ENCODE data around the gene COP1. TPM values are rescaled to one million over a fixed set of nuclear protein-coding genes. Genes with fewer than 3 reads are reported as not detected.

Gene COP1
- total RNA-seq, 1 donor from 2014 or later, result 46.3 TPM

DNA sequence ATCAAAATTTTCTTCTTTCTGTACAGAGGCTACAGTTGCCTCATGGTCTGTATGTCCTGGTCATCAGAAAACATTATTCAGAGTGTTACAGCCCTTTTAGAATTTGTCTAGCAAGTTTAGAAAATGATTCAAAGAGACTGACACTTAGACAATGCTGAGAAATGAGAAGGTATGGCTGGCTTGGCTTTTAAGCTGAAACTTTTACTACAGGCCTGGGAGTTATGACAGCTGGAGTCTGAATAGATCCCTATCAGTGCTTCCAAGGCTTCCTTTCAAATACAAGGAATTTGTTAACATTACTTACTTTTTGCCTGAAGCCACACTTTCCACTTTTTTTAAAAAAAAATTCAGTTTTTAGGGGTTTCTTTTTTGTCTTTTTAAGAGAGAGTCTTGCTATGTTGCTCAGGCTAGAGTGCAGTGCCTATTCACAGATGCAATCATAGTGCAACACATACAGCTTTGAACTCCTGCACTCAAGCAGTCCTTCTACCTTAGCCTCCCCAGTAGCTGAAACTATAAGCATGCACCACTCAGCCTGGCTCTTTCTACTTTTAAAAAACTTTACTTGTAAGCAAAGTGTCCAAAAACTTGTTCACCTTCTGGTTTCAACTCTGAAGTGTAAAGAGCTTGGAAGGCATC, 10.5 kb upstream of the COP1 start:
- intact Hi-C loops (cut with DNase I), result no loop called here
- ATAC-seq, result no peak
- Histone ChIP-seq H3K4me3 (no peak overlapping the region), H3K27me3 (ENCODE audit: low read depth) (no peaks in the 10 kb centered on the region), H3K9me3 (no peaks in the 10 kb centered on the region), H3K27ac (no peak overlapping the region), H3K4me1 (no peaks in the 10 kb centered on the region), H3K36me3 (no peaks in the 10 kb centered on the region)
- TF ChIP-seq, protein P1, sequence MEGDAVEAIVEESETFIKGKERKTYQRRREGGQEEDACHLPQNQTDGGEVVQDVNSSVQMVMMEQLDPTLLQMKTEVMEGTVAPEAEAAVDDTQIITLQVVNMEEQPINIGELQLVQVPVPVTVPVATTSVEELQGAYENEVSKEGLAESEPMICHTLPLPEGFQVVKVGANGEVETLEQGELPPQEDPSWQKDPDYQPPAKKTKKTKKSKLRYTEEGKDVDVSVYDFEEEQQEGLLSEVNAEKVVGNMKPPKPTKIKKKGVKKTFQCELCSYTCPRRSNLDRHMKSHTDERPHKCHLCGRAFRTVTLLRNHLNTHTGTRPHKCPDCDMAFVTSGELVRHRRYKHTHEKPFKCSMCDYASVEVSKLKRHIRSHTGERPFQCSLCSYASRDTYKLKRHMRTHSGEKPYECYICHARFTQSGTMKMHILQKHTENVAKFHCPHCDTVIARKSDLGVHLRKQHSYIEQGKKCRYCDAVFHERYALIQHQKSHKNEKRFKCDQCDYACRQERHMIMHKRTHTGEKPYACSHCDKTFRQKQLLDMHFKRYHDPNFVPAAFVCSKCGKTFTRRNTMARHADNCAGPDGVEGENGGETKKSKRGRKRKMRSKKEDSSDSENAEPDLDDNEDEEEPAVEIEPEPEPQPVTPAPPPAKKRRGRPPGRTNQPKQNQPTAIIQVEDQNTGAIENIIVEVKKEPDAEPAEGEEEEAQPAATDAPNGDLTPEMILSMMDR (IDR thresholded peaks at IDR 0.05), result no peak
- DNase-seq, result no peak

GRCh38 chr1:176216031-176216430, 8.9 kb upstream of the COP1 start:
- TF ChIP-seq, protein P1 (IDR thresholded peaks at IDR 0.05), result no peak
- no peaks in the 10 kb centered on the region for H3K36me3 ChIP-seq
- H3K4me3 ChIP-seq, result no peak overlapping the region
- ATAC-seq (no peak), DNase-seq (no peak)
- H3K4me1 ChIP-seq, result no peaks in the 10 kb centered on the region
- H3K27me3 ChIP-seq (ENCODE audit: low read depth), result no peaks in the 10 kb centered on the region
- intact Hi-C loops (cut with DNase I), result no loop called here
- H3K9me3 ChIP-seq, result no peaks in the 10 kb centered on the region
- H3K27ac ChIP-seq, result no peak overlapping the region

DNA sequence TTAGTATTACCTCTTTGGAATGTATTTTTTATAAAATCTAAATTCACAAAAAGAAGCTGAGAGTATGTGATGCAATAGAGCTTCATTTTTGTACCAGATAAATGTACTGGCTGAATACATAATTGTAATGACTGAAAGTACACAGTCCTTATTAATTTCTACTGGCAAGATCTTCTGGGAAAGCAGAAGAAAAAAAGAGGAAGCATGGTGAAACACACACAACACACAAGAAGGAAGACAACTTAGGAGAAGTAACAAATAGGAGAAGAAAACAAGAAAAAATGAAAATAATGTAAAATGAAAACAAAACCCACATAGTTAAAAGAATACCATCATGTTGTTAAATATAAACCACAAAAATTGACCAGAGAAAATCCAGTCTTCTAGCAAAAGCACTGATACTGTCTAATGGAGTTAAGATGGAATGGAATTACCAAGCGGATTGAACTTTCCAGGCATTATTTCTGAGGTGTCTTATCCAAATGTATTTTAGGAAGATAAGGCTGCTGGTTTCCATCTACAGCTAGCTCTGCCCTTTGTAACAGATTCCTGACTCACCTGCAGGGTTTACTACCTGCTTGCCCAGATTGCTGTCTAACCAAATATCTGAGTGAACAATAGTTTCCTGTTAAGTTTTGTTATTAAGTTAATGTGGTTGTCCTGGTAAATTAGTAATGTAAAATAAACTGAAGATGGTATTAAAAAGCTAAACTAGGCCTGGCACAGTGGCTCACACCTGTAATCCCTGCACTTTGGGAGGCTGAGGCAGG, 4.5 kb upstream of the COP1 start:
- peaks cover 13% of the 10 kb centered on the region for H3K4me1 ChIP-seq
- TF ChIP-seq, protein P1 (IDR thresholded peaks at IDR 0.05), result no peak
- no peak for ATAC-seq
- intact Hi-C loops (cut with DNase I), result no loop called here
- DNase-seq, result no peak
- H3K27me3 ChIP-seq (ENCODE audit: low read depth), result no peaks in the 10 kb centered on the region
- H3K9me3 ChIP-seq, result no peaks in the 10 kb centered on the region
- H3K4me3 ChIP-seq, result no peak overlapping the region
- no peaks in the 10 kb centered on the region for H3K36me3 ChIP-seq
- peak overlapping the region; percentile 38 for H3K27ac ChIP-seq

- Histone ChIP-seq H3K27ac (peak overlapping the region; percentile 99), H3K4me1 (peaks cover 40% of the 10 kb centered on the region), H3K4me3 (peak overlapping the region; percentile 98), H3K27me3 (ENCODE audit: low read depth) (no peaks in the 10 kb centered on the region), H3K36me3 (no peaks in the 10 kb centered on the region), H3K9me3 (no peaks in the 10 kb centered on the region)
- intact Hi-C loops (cut with DNase I), result no loop called here
- no peak for ATAC-seq
- TF ChIP-seq, protein P1 (IDR thresholded peaks at IDR 0.05), result no peak
- DNase-seq, result no peak
Measured at GRCh38 chr1:176208034-176208433, 948 bp upstream of the COP1 start.

DNA sequence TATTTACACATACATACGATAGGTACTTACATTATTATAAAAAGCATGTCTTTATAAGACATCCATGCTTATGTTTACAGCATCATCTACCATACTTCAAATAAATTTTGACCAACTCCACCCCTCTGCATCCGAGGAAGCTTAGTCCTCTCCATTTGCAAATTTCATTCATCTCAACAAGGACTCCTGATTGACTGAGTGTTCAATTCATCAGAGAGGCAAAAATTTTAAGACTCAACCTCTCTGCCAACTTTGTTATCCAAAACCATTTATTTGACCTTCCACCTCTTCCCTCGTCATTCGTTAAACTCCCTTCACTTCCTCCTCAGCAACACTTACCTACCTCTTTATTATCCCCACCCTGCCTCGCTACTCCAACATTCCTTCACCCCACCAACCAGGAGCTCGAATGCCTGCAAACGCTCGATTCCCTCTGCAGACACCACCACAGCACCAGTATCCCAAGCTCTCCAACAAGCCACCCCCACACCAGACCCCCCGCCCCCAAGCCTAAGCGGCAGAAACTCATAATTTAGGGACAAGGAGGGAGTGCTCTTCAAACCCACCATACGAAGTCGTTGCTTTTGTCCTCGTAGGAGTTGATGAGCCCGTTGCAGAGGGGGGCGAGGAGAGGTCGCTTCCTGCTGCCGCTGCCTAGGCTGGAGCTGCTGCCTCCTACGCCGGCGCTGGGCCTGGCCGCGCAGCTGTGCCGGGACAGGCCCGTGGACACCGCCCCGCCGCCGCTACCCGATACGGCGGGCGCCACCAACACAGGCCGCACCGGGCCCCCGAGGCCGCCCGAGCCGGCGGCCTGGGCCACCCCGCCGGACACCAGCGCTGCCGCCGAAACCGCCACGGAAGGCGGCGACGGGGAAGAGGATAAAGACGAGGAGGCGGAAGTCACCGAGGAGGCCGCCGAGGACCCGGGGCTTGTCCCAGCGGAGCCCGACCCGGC, 803 bp downstream of the COP1 start:
- intact Hi-C loops (cut with DNase I), result no loop called here
- Histone ChIP-seq H3K36me3 (no peaks in the 10 kb centered on the region), H3K27me3 (ENCODE audit: low read depth) (no peaks in the 10 kb centered on the region), H3K9me3 (no peaks in the 10 kb centered on the region), H3K4me3 (peak overlapping the region; percentile 98), H3K27ac (peak overlapping the region; percentile 99), H3K4me1 (peaks cover 40% of the 10 kb centered on the region)
- DNase-seq, result peak; percentile 63
- TF ChIP-seq, protein P1 (IDR thresholded peaks at IDR 0.05), result no peak
- peak; percentile 72 to 74 for ATAC-seq

All from lower lobe of right lung (tissue), 2 donors.